Activated B cell treated with CpG ODN at 0.5 μM for 24 hours (primary cell): Measurements from ENCODE around the gene FAM177B. TPM values are rescaled to one million over a fixed set of nuclear protein-coding genes. Genes with fewer than 3 reads are reported as not detected.

Experiments
- ATAC-seq: fragments of 200-7000 bp; cut with Tn5 transposase; one replicate; pipeline ENCODE4 v1.10.0; 2021; ENCODE audit warnings: low read depth, mild to moderate bottlenecking, moderate library complexity
- CTCF ChIA-PET: fragments of 350-600 bp; sonication (Branson Sonifier 250); formaldehyde crosslinking; loops from one replicate; lab custom pipeline; 2021; ENCODE audit warnings: antibody characterized with exemption; lab: Charles Lee
- POLR2A ChIA-PET: fragments of 350-600 bp; sonication (Branson Sonifier 250); formaldehyde crosslinking; loops from one replicate; lab custom pipeline; 2021; ENCODE audit warnings: antibody characterized with exemption; lab: Charles Lee
- DNase-seq: peaks from one replicate; pipeline ENCODE4 v3.0.0; 2022
- H3K27ac Mint-ChIP-seq: one replicate; pipeline ENCODE4 v1.8.0; 2020; ENCODE audit warnings: mixed read lengths
- H3K27me3 Mint-ChIP-seq: one replicate; pipeline ENCODE4 v1.8.0; 2021; ENCODE audit warnings: mixed read lengths
- H3K36me3 Mint-ChIP-seq: one replicate; pipeline ENCODE4 v1.8.0; 2021; ENCODE audit warnings: low read depth, mixed read lengths
- H3K4me1 Mint-ChIP-seq: one replicate; pipeline ENCODE4 v1.8.0; 2021; ENCODE audit warnings: mixed read lengths
- H3K4me3 Mint-ChIP-seq: one replicate; pipeline ENCODE4 v1.8.0; 2020; ENCODE audit warnings: mild to moderate bottlenecking, mixed read lengths
- H3K9me3 Mint-ChIP-seq: one replicate; pipeline ENCODE4 v1.8.0; 2020; ENCODE audit warnings: mixed read lengths
- CTCF ChIP-seq: fragments of 200-600 bp; IDR thresholded peaks from one replicate; pipeline ENCODE4 v1.8.0; 2022; ENCODE audit warnings: antibody characterized with exemption, mild to moderate bottlenecking
- intact Hi-C: fragments of 100-400 bp; cut with micrococcal nuclease; formaldehyde crosslinking; loops from one replicate; pipeline ENCODE4 v1.15.1; 2024
- total RNA-seq: library from RNA; stranded (reverse); gene quantifications from 2 replicates; pipeline ENCODE4 v1.2.3, GENCODE V29; 2022

The FAM177B gene
- total RNA-seq: 3.5 and 3.8 TPM in 2 replicates

- intact Hi-C loops: no loop called here
- H3K4me3 Mint-ChIP-seq: no peak within 1 kb of the TSS
These were observed at the start of gene FAM177B for GRCh38 chr1:222736972-222737371. TSS of gene FAM177B (plus strand) at chr1:222737202. CDS start at chr1:222746546, 9,344 bp downstream.

GRCh38 chr1:222691016-222691415 is 46.0 kb upstream of the FAM177B start:
- no peak overlapping the region for H3K4me3 Mint-ChIP-seq
- no peaks in the 10 kb centered on the region for H3K9me3 Mint-ChIP-seq
- DNase-seq: no peak
- ChIA-PET CTCF (no interaction called here), POLR2A (no interaction called here)
- H3K36me3 Mint-ChIP-seq: peaks cover 54% of the 10 kb centered on the region
- no peak for ATAC-seq
- intact Hi-C loops: no loop called here
- H3K4me1 Mint-ChIP-seq: peaks cover 18% of the 10 kb centered on the region
- TF ChIP-seq CTCF: no peak
- H3K27me3 Mint-ChIP-seq: no peaks in the 10 kb centered on the region
- no peak overlapping the region for H3K27ac Mint-ChIP-seq

More at GRCh38 chr1:222736972-222737371, at the start of gene FAM177B:
- H3K9me3 Mint-ChIP-seq: no peaks in the 10 kb centered on the region
- DNase-seq (no peak), ATAC-seq (no peak)
- ChIA-PET CTCF (interaction anchor here (1.1 to 2.9 kb wide), 8 partner anchors 13 to 393 kb away, joined by 3 to 15 read pairs (median 7); no protein-coding TSS in a partner anchor), POLR2A (interaction anchor here (0.5 to 2.0 kb wide), 11 partner anchors 13 to 147 kb away, joined by 3 to 13 read pairs (median 3); partner anchors contain the start of genes AIDA, BROX and TAF1A)
- peaks cover 24% of the 10 kb centered on the region for H3K36me3 Mint-ChIP-seq
- H3K4me1 Mint-ChIP-seq: peaks cover 49% of the 10 kb centered on the region
- TF ChIP-seq CTCF: no peak
- no peak within 1 kb of the TSS for H3K27ac Mint-ChIP-seq
- H3K27me3 Mint-ChIP-seq: no peaks in the 10 kb centered on the region

- Mint-ChIP-seq H3K9me3 (no peaks in the 10 kb centered on the region), H3K27ac (peak overlapping the region; percentile 65), H3K36me3 (peaks cover 47% of the 10 kb centered on the region), H3K4me1 (peaks cover 28% of the 10 kb centered on the region), H3K27me3 (no peaks in the 10 kb centered on the region), H3K4me3 (no peak overlapping the region)
- POLR2A ChIA-PET: interaction anchor here (0.5 to 2.1 kb wide), 2 partner anchors 18 to 429 kb away, joined by 4 to 10 read pairs; no protein-coding TSS in a partner anchor
- intact Hi-C loops: no loop called here
- no peak for TF ChIP-seq CTCF
- DNase-seq (no peak), ATAC-seq (no peak)
- CTCF ChIA-PET: interaction anchor here (1.1 kb wide), 1 partner anchor 231 kb away, joined by 3 read pairs; no protein-coding TSS in a partner anchor
These were observed 42.1 kb upstream of the FAM177B start for GRCh38 chr1:222694927-222695326.

GRCh38 chr1:222696741-222697140 is 40.3 kb upstream of the FAM177B start:
- Mint-ChIP-seq H3K36me3 (peaks cover 51% of the 10 kb centered on the region), H3K27ac (no peak overlapping the region), H3K4me3 (no peak overlapping the region), H3K4me1 (peaks cover 28% of the 10 kb centered on the region), H3K27me3 (no peaks in the 10 kb centered on the region), H3K9me3 (no peaks in the 10 kb centered on the region)
- POLR2A ChIA-PET: interaction anchor here (0.6 kb wide), 1 partner anchor 78 kb away, joined by 4 read pairs; no protein-coding TSS in a partner anchor
- TF ChIP-seq CTCF: no peak
- intact Hi-C loops: loop anchor here (2.0 kb wide), 1 partner anchor 14 kb away; no protein-coding TSS in a partner anchor
- ATAC-seq (no peak), DNase-seq (no peak)
- CTCF ChIA-PET: interaction anchor here (1.7 kb wide), 1 partner anchor 42 kb away, joined by 3 read pairs; no protein-coding TSS in a partner anchor

- ChIA-PET CTCF (interaction anchor here (1.7 kb wide), 1 partner anchor 43 kb away, joined by 3 read pairs; no protein-coding TSS in a partner anchor), POLR2A (interaction anchor here (0.7 kb wide), 1 partner anchor 32 kb away, joined by 8 read pairs; no protein-coding TSS in a partner anchor)
- TF ChIP-seq CTCF: no peak
- no peak overlapping the region for H3K27ac Mint-ChIP-seq
- H3K9me3 Mint-ChIP-seq: no peaks in the 10 kb centered on the region
- H3K4me1 Mint-ChIP-seq: peaks cover 28% of the 10 kb centered on the region
- peaks cover 49% of the 10 kb centered on the region for H3K36me3 Mint-ChIP-seq
- no peak overlapping the region for H3K4me3 Mint-ChIP-seq
- ATAC-seq: no peak
- H3K27me3 Mint-ChIP-seq: no peaks in the 10 kb centered on the region
- intact Hi-C loops: loop anchor here (2.0 kb wide), 1 partner anchor 14 kb away; no protein-coding TSS in a partner anchor
- no peak for DNase-seq
These were observed 39.8 kb upstream of the FAM177B start for GRCh38 chr1:222697203-222697602.
